Measurements from ENCODE around the gene ELL. TPM values are rescaled to one million over a fixed set of nuclear protein-coding genes. Genes with fewer than 3 reads are reported as not detected.

Gene ELL
- total RNA-seq, 1 experiment from 2014 or later, result 8.4 TPM

DNA sequence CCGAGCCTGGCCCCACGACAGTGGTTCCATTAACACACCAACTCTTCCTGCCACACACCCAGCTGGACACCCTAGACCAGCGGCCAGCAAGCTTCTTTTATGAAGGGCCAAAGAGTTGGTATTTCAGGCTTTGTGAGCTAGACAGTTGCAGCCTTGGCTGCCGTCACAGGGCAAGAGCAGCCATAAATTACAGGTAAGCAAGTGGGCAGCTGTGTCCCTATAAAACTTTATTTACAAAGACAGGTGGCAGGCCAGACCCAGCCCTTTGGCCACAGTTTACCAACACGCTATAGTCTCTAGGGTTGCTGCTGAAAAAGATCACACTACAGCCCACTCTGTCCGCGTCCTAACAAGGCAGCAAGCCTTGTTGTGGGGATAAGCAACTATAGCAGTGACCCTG, 13.3 kb downstream of the ELL start:
- DNase-seq (ENCODE audit: low read depth), result no peak
- in situ Hi-C loops (cut with HindIII; ENCODE audit: low pct_unique_long_range_greater_than_20kb, low sequenced_read_pairs), result no loop called here

DNA sequence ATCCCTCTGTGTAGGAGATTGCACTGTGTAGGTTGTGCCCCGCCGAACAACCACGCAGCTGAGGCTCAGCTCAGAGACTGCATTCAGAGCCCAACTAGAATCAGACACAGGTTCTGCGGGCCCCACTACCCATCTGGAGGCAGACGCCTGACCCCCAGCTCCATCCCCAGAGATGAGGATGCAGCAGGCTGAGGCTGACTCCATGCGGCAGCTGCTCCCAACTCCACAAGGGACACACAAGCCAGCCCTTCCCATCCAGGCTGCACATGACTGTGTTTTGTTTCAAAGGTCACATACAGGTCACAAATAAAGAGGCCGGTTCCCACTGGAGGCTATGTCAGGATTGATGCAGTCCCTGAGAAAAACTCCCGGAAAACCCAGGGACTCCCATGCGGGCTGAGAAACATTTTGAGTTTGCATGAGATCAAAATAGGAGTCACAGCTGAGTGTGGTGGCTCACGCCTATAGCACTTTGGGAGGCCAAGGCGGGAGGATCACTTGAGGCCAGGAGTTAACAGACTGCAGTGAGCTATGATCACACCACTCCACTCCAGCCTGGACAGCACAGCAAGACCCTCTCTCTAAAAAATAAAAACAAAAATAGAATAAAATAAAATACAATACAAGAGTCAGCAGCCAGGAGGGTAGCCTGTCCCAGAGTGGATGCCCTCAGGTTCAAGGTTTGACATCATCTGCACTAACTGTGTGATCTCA, 14.0 kb downstream of the ELL start:
- DNase-seq (ENCODE audit: low read depth), result no peak
- in situ Hi-C loops (cut with HindIII; ENCODE audit: low pct_unique_long_range_greater_than_20kb, low sequenced_read_pairs), result no loop called here

DNA sequence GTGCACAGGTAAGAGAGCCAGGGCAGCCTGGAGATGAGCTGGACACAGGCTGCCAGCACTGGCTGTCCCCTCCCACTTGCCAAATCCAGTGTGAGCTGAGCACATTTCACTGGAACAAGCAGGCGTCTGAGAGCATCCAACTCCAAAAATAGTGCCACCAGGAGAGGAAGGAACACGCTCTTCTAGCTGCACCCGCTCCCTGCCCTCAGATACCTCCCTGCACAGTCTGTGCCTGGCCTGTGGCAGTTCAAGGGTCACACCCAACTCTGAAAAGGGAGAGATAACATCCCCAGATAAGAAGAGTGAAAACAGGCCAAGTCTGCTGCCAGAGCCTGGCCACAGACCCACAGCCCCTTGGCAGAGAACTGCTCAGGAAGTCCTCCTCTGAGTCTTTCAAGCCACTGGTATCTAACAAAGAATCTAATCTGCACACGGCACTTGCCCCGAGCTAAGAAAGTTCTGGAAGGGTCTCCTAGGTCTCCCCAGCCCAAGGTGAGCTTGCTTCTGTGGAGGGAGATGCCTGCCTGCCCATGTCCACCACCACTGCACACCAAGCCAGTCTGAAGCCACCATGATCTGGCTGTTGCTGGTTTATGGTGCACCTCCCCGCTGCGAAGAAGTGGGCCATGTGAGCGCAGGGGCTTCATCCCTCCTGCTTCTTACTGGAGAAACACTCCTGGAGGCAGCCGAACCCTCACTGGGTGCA, 14.7 kb downstream of the ELL start:
- DNase-seq (ENCODE audit: low read depth), result no peak
- in situ Hi-C loops (cut with HindIII; ENCODE audit: low pct_unique_long_range_greater_than_20kb, low sequenced_read_pairs), result no loop called here

DNA sequence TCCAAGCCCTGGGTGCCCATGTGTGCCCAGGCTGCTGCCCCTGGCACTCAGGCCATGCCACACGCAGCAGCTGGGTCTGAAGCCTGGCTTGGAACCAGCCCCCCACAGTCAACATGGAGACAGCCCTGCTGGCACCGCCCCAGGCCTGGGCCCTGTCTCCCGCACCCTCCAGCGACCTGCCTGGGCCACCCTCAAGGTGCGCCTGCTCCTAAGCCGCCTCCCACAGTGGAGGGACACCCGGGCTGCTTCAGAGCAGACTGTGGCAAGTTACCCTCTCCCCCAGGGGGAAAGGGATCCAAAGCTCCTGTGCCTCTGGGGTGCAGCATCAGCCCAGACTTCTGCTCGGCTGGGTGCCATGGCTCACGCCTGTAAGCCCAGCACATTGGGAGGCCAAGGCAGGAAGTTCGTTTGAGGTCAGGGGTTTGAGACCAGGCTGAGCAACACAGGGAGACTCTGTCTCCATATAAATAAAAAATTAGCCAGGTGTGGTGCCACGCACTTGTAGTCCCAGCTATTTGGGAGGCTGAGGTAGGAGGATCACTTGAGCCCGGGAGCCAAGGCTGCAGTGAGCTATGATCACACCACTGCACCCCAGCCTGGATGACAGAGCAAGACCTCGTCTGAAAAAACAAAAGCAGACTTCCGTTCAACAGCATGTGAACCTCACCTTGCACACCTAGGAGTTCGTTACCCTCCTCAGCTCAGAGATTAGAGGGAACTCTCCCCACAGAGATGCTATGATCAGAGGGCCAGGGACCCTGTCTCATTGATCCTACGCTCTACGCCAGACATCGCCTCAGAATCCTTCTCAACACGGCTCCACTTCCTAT, 15.6 kb downstream of the ELL start:
- in situ Hi-C loops (cut with HindIII; ENCODE audit: low pct_unique_long_range_greater_than_20kb, low sequenced_read_pairs), result no loop called here
- DNase-seq (ENCODE audit: low read depth), result no peak

DNA sequence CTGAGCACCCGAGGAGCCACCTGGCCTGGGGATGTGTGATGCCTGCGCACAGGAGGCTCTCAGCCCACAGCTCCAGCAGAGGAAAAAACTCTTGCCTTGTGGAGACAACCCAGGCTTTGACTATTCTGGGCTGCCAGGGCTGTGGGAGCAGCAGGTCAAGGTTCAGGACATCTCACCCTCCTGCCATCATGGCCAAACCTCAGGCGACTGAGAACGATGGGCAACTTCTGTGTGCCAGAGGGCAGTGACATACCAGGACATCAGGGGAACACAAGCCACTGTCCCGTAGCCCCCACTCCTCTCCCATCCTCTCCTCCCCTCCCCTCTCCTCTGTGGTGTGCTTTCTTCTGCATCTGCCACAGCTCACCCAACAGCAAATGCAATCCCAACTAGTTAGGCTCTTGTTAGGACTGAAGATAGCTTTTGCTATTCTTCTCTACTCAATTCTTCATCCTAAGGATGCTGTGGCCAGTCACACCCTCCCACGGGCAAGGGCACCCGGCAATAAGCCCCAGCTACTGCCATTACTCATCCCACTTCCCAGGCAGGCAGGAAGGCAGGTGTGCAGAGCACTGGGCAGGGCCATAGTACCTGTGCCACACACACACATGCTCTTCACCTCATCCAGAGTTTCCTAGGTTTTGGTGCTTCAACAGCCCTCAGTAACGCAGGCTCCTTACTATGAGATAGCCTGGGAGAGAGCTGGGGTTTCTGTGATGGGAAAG, 16.8 kb downstream of the ELL start:
- DNase-seq (ENCODE audit: low read depth), result no peak
- in situ Hi-C loops (cut with HindIII; ENCODE audit: low pct_unique_long_range_greater_than_20kb, low sequenced_read_pairs), result no loop called here

DNA sequence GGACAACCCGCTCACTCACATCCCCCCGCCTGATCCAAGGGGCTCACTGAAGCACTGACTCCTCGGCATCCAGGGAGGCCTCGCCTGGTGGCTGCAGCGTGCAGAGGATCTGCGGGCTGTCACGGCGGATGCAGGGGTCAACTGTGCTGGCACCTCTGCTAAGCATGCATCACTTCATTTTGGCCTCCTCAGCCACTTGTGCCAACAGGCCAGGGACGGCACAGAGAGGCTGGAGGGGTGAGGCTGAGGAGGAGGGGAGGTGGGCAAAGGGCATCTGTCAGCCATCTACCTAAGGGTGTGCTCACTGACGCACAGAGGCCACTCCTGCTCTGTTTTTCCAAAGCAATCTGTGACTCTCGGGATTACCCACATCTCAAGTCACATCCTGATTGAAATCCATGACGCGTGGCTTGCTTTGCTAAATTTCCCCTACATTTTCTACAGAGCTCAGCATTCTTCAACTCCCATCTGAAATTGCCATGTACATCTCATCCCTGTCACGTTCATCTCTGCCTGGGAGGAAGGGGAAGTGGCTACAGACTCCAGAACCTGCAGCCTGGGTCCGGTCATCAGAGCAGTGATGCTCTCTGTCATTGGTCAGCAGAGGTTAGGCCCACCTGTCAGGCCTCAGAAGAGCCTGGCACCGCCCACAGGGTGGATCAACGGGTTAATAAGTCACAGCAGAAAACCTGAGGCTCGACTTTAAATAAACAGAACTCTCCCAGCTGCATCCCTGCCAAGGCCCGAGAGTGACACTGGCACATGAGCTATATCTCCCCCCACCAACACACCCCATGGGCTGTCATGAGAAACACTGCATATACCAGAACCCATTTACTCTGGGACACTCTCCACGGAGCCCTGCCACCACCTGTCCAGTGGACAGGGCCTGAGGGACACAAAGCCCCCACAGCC, 17.6 kb downstream of the ELL start:
- peak; percentile 96 for DNase-seq (ENCODE audit: low read depth)
- in situ Hi-C loops (cut with HindIII; ENCODE audit: low pct_unique_long_range_greater_than_20kb, low sequenced_read_pairs), result no loop called here

DNA sequence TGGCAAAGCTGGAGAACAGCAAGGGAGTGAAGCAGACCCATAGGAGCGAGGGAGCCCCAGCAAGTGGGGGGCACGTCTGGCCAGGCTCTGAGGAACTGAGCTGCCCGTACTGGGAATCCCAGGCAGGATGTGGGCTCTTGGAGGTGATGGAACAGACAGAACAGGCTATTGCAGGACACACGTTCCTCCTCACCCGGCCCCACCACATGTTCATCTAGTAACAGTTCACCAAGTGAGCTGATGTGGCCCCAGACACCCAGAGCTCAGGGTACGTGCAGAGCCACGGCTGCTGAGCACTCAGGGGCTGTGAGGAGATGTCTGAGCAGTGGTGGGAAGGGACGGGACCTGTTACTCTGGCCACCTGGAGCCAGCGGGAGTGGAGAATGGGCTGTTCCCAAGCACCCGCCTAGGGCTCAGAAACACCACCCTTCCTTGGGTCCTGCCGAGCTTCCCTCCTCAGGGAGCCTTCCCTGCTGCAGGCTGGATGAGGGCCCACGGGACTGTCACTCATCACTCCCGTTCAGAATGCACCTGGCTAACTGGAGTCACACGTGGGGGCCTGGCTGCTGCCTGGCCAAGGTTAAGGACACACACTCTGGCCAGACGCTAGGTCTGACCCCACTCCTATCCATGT, 18.4 kb downstream of the ELL start:
- in situ Hi-C loops (cut with HindIII; ENCODE audit: low pct_unique_long_range_greater_than_20kb, low sequenced_read_pairs), result no loop called here
- no peak for DNase-seq (ENCODE audit: low read depth)

DNA sequence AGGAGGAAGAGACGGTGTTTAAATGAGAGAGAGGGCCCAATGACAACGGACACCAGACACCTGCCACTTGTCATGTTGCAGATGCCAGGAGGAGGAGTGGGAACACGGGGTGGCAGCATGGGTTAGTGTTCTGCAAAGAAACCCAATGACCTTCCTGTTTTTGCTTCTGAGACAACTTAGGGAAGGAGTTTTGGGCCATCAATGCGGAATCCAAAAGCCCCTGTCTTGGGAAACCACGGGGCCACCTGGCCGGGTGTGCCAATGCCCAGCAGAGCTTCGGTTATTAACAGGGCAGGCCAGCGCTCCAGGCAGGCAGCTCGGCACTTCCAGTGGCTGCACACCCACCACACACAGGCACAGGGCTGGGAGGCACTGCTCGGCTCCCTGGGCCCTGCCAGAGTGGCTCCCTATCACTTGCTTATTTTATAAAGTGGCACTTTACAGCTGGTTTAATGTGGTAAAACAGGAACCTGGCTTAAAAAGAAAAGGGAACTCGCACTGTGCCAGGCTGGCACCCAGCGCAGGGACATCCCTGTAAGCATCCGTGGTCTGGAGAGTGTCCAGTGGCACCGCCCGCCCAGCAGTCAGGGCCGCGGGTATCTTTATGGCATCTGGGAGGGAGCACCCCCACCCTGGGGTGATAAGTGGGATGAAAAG, 19.1 kb downstream of the ELL start:
- DNase-seq (ENCODE audit: low read depth), result no peak
- in situ Hi-C loops (cut with HindIII; ENCODE audit: low pct_unique_long_range_greater_than_20kb, low sequenced_read_pairs), result no loop called here

DNA sequence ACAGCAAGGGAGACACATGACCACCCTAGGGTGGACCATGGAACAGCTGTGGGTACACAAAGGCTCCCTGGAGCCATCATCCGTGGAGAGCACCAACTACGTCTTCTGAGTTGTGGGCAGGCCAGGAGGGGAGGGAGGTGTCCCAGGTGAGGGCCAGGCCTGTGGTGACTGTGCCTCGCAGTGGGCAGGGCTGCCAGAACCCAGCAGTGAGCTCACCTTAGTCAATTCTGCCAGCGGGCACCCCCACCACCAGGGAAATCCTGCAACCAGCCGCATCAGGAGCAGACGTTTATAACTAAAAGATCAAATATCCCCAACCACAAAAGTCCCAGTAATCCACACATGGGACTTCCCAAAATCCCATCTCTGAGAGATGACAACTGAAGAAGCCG, 19.6 kb downstream of the ELL start:
- no peak for DNase-seq (ENCODE audit: low read depth)
- in situ Hi-C loops (cut with HindIII; ENCODE audit: low pct_unique_long_range_greater_than_20kb, low sequenced_read_pairs), result no loop called here

DNA sequence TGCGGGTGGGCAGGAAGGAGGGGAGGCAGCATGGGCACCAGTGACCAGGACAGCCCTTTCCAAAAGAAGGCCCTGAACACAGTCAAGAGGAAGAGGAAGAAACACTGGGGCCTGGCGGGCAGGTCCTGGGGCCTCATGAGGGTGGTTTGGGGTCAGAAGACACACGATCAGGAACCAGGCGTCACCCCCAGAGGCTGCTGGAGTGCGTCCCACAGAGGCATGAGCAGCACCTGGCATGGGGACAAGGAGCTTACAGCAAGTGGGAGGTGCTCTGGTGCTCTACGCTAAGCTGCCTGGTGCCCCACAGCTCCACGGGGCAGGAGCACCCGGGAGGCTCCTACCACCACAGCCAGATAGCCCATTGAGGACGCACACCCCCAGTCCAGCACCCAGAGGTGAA, 20.0 kb downstream of the ELL start:
- in situ Hi-C loops (cut with HindIII; ENCODE audit: low pct_unique_long_range_greater_than_20kb, low sequenced_read_pairs), result no loop called here
- no peak for DNase-seq (ENCODE audit: low read depth)

DNA sequence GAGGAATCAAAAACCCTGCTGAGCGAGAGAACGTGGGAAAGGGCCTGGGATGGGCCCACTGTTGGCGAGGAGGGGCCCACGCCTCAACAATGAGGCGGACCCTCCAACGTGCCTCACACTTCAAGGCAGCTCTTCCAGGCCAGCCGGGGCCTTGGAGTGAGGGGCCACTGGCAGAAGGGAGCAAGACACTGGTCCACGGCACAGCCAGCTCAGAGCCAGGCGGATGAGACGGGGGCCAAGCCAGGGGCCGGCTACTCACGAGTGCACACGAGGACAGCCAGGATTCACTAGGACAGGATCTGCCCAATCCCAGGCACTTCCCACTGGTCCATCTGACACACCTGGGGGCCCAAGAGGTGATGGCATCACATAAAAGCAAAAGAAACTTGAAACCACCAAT, 20.5 kb downstream of the ELL start:
- DNase-seq (ENCODE audit: low read depth), result no peak
- in situ Hi-C loops (cut with HindIII; ENCODE audit: low pct_unique_long_range_greater_than_20kb, low sequenced_read_pairs), result no loop called here

DNA sequence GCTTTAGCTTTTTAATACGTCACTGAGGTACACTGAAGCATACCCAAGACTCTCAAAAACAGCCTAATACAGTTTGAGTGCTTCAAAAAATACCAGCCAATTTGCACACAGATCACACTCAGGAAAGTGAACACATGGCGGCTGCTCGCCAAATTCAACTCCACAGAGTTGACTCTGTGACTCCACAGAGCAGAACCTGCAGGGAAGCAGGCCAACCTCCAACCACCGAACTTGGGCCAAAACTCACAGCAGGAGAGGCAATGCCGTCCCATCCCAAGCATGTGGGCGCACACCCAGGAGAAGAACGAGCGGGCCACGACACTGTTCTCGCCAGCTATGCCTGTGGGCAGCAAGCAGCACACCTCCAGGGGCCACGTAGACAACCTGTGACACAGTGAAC, 21.1 kb downstream of the ELL start:
- DNase-seq (ENCODE audit: low read depth), result no peak
- in situ Hi-C loops (cut with HindIII; ENCODE audit: low pct_unique_long_range_greater_than_20kb, low sequenced_read_pairs), result no loop called here

DNA sequence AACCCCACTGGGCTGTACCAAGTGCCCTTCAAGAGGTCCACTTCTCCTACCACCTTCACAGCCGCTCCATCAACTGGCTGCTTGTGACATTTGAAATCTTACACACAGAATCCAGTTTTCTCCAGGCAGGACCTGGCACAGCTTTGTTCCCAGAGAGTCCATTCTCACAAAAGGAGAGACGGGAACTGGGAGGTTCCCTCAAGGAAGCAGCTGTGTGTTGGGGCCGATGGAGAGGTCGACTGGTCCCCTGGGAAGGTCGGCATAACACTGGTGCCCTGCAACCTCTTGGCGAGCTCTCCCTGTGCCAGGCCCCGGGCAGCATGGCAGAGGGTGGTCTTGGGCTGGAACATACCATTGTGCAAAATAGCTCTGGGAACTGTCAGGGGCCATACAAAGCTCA, 21.5 kb downstream of the ELL start:
- DNase-seq (ENCODE audit: low read depth), result no peak
- in situ Hi-C loops (cut with HindIII; ENCODE audit: low pct_unique_long_range_greater_than_20kb, low sequenced_read_pairs), result no loop called here

DNA sequence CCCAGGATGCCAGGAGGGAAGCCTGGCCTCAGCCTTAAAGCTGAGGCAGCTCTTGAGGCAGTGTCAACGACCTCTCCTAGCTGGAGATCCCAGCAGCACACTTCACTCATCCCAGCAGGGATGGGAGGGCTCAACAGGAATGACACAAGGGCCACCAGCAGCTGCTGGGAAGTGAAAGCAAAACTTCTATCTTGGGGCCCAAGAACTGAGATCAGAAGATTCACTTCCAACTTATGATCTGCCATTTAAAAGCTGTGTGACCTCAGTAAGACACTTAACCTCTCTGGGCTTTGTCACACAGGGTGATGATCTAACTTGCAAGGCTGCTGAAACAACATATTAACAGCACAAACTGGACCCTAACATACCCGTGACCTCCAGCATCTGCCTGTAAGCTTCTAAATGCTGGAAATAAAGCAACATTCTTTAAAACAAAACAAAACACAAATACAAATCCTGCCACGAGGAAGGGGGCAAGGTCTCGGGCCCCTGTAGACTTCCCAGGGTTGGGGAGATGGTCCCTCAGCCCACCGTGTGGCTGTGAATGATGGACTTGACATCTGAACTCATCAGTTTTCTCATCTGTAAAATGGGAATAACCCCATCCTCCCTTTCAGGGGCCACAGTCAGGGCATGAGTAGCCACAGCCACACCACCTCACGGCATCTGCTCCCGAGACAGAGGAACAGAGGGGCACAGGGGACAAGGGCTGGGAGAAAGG, 22.7 kb downstream of the ELL start:
- DNase-seq (ENCODE audit: low read depth), result no peak
- in situ Hi-C loops (cut with HindIII; ENCODE audit: low pct_unique_long_range_greater_than_20kb, low sequenced_read_pairs), result no loop called here

DNA sequence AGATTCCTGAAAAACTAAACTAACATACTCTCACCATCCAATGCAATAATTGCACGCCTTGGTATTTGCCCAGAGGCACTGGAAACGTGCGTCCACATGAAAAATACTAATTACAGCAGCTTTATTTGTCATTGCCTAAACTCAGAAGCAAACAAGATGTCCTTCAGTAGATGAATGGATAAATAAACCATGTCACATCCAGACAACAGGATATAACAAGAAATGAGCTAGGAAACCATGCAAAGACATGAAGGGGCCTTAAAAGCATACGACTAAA, 25.0 kb downstream of the ELL start:
- in situ Hi-C loops (cut with HindIII; ENCODE audit: low pct_unique_long_range_greater_than_20kb, low sequenced_read_pairs), result no loop called here
- DNase-seq (ENCODE audit: low read depth), result no peak

DNA sequence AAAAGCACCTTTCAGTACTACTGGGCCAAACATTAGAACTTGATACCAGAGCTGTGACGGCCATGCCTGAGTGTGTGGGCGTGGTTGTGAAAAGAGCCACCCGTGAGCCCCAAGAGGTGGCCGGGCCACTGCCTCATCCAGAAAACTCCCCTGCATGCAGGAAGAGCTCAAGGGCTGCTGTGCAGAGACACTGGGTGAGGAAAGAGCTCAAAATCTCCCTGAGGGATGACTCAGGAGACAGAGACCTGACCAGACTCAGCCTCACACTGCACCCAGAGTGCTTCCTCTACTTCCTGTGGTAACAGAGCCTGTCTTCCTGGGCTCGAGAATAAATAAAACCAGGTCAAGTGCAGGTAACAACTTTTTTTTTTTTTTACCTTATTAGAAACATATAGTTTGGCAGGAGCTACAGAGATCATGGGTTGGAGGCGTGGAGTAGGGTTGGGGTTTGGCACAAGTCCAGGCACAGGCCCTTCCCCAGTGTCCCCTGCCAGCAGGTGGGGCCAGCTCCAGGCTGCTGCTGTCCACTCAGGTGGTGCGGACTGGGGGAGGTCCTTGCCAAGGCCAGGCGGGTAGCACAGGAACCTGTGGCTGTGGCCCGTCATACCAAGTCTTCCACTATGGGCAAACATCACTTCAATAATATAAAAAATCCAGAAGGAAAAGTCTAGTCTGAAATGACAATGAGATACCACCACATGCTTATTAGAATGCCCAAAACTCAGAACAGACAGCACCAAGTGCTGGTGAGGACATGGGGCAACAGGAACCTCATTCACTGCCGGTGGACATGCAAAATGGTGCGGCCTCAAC, 25.5 kb downstream of the ELL start:
- peak; percentile 57 for DNase-seq (ENCODE audit: low read depth)
- in situ Hi-C loops (cut with HindIII; ENCODE audit: low pct_unique_long_range_greater_than_20kb, low sequenced_read_pairs), result no loop called here

Measured in Caki2 (cell line).